Activated CD4-positive, alpha-beta T cell treated with anti-CD3 and anti-CD28 coated beads, Interleukin-2, amount 10 ng/mL, durations not matched to agents 24 days and 14 days (primary cell): ENCODE measurements around the gene TLR10. TPM values are rescaled to one million over a fixed set of nuclear protein-coding genes. Genes with fewer than 3 reads are reported as not detected.
A peak's percentile ranks its signal among the peaks of the same experiment; 100 is the strongest.
"Not testable (repeated sequence)": the region's sequence is repeated elsewhere in the genome, so short reads cannot be mapped to it uniquely, and the experiment has no call there.

Source experiments
- DNase-seq: peaks from one replicate; pipeline ENCODE4 v3.0.0; 2022
- H3K27ac Mint-ChIP-seq: one replicate; pipeline ENCODE4 v1.8.0; 2022; ENCODE audit warnings: mild to moderate bottlenecking, mixed read lengths
- H3K27me3 Mint-ChIP-seq: one replicate; pipeline ENCODE4 v1.8.0; 2022; ENCODE audit warnings: mixed read lengths
- H3K36me3 Mint-ChIP-seq: one replicate; pipeline ENCODE4 v1.8.0; 2022; ENCODE audit warnings: low read depth, mild to moderate bottlenecking, mixed read lengths
- H3K4me1 Mint-ChIP-seq: one replicate; pipeline ENCODE4 v1.8.0; 2021; ENCODE audit warnings: mixed read lengths
- H3K4me3 Mint-ChIP-seq: one replicate; pipeline ENCODE4 v1.8.0; 2022; ENCODE audit warnings: mild to moderate bottlenecking, moderate library complexity, mixed read lengths
- H3K9me3 Mint-ChIP-seq: one replicate; pipeline ENCODE4 v1.8.0; 2021; ENCODE audit warnings: mixed read lengths
- intact Hi-C: fragments of 100-400 bp; cut with micrococcal nuclease; formaldehyde crosslinking; loops from one replicate; pipeline ENCODE4 v1.15.1; 2023
- total RNA-seq: library from RNA; stranded (reverse); gene quantifications from 2 replicates; pipeline ENCODE4 v1.2.3, GENCODE V29; 2022

TLR10 gene
- total RNA-seq, 1 donor from 2014 or later: not detected

DNA sequence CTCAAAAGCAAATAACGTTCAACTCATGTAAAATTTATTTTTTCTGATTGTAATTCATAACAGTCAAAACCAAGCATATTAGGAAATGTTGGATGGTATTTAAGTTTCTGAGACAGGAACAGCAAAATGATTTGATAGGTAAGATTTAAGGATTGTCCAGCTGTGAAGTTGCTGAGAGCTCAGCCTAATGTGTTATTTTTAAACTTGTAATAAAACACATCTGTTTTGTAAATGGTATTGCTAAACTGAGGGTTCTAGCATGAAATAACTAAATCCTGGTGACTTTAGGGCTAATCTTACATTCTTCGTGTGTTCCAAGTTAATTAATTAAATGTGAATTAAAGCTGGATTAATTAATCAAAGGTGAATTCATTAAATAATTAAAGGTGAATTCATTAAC lies 13.3 kb downstream of the TLR10 start:
- Mint-ChIP-seq H3K27me3 (peaks cover 18% of the 10 kb centered on the region), H3K4me1 (no peaks in the 10 kb centered on the region), H3K4me3 (no peak overlapping the region), H3K9me3 (peaks cover 5% of the 10 kb centered on the region), H3K27ac (no peak overlapping the region), H3K36me3 (no peaks in the 10 kb centered on the region)
- intact Hi-C loops: no loop called here
- DNase-seq: no peak

DNA sequence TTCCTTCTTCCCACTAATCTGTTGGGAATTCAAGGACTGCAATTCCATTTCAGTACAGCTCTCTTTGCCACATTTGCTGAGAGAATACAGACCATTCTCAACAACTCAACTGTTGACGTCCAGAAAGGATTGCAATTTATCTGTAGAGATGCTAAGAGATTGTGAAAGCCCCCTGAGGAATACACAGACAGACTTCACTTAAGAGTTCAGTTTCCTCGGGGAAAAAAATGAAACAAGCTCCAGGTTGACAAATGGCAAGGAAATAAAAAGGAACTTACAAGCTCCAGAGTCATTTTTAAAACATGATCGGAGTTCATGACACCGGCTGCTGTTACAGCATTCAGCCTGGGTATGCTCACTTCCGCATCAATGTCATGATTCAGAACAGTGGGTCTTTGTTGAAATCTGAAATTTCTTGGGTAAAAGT lies 13.8 kb downstream of the TLR10 start:
- intact Hi-C loops: no loop called here
- peaks cover 4% of the 10 kb centered on the region for H3K9me3 Mint-ChIP-seq
- no peaks in the 10 kb centered on the region for H3K36me3 Mint-ChIP-seq
- H3K27ac Mint-ChIP-seq: no peak overlapping the region
- no peaks in the 10 kb centered on the region for H3K4me1 Mint-ChIP-seq
- DNase-seq: no peak
- H3K4me3 Mint-ChIP-seq: no peak overlapping the region
- H3K27me3 Mint-ChIP-seq: peaks cover 13% of the 10 kb centered on the region

DNA sequence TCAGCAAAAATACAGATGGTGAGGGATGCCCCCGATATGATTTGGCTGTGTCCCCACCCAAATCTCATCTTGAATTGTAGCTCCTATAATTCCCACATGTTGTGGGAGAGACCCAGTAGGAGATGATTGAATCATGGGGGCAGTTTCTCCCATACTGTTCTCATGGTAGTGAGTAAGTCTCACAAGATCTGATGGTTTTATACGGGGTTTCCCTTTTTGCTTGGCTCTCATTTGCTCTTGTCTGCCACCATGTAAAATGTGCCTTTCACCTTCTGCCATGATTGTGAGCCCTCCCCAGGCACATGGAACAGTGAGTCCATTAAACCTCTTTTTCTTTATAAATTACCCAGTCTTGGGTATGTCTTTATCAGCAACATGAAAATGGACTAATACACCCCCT lies 15.8 kb downstream of the TLR10 start:
- not testable (repeated sequence) for H3K4me1 Mint-ChIP-seq

DNA sequence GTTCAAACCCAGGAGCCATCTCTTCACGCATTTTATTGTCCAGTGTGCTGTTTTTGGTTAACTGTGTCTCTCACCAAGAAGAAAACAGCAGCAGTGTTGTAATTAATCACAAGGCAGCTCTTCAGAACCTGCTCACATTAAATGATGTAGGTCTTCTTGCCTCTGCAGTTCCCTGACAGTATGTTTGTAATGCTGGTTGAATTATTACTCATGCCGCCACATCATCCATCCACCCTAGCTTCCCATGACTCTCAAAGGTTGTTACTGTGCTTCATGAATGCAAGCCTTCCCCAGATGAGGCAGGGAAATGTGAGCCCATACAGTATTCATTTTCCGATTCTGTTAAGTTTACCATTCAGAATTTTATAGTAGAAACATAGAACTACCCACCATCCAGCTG lies 17.4 kb downstream of the TLR10 start:
- intact Hi-C loops: no loop called here
- Mint-ChIP-seq H3K36me3 (no peaks in the 10 kb centered on the region), H3K4me3 (no peak overlapping the region), H3K27me3 (no peaks in the 10 kb centered on the region), H3K27ac (no peak overlapping the region), H3K9me3 (peaks cover 4% of the 10 kb centered on the region), H3K4me1 (peaks cover 19% of the 10 kb centered on the region)
- no peak for DNase-seq

More for the DNA sequence above, 15.8 kb downstream of the TLR10 start:
- H3K27me3 Mint-ChIP-seq, H3K27ac Mint-ChIP-seq, intact Hi-C loops, H3K9me3 Mint-ChIP-seq, DNase-seq, H3K4me3 Mint-ChIP-seq, H3K36me3 Mint-ChIP-seq: not testable (repeated sequence)

DNA sequence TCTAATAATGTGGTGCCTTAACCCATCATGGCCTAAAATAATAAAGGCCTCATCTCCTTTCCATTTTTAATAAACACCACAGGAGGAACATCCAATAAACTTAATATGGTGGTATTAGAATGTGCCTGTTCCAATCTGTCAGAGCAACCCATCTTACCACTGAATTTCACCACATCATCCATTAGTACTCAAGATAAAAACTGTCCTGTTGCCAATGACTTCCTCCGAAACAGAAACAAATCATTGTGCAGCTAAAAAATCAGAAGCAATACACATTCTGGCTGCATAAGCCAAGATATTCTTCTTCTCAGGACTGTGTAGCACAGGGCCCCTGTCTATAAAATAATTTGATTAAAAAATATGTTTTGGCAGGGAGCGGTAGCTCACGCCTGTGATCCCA lies 18.5 kb downstream of the TLR10 start:
- peaks cover 21% of the 10 kb centered on the region for H3K4me1 Mint-ChIP-seq
- no peak for DNase-seq
- no peaks in the 10 kb centered on the region for H3K36me3 Mint-ChIP-seq
- no peaks in the 10 kb centered on the region for H3K27me3 Mint-ChIP-seq
- H3K4me3 Mint-ChIP-seq: no peak overlapping the region
- H3K27ac Mint-ChIP-seq: no peak overlapping the region
- peaks cover 4% of the 10 kb centered on the region for H3K9me3 Mint-ChIP-seq
- intact Hi-C loops: no loop called here

DNA sequence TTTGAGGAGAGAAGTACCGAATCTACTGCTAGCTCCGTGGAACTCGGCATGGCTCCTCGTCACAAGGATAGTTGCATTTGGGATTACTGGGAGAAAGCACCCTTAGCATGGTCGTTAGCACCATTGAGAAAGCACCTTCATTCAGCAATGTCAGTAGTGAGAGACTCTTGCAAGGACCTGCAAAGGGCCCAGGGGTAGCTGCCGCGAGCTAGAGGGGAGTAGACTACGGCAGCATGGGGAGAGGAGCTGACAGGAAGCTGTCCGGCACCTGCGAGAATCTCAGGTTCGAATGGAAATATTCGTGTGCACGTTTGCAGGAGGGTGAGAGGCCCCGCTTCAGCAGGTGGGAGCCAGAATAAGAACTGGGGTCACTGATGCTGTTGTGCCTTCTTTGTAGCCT lies 20.2 kb downstream of the TLR10 start:
- Mint-ChIP-seq H3K36me3 (no peaks in the 10 kb centered on the region), H3K4me3 (no peak overlapping the region), H3K4me1 (peaks cover 23% of the 10 kb centered on the region), H3K9me3 (peaks cover 4% of the 10 kb centered on the region), H3K27ac (no peak overlapping the region), H3K27me3 (no peaks in the 10 kb centered on the region)
- DNase-seq: no peak
- intact Hi-C loops: no loop called here

DNA sequence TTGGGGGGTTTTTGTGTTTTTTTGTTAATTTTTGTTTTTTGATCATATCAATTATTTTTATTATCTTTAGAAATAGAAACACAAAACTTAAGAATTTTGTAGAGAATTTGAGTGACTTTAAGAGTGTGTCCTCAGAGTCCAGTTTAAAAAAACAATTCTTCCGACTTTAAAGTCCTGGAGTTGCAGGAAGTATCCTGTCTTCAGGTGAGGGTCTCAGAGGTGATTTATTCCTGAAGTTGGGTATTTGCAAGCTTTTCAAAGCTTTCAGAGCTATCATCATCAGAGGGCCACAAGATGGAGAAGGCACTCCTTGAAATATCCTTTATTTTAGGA lies 23.0 kb downstream of the TLR10 start:
- no peak overlapping the region for H3K27ac Mint-ChIP-seq

DNA sequence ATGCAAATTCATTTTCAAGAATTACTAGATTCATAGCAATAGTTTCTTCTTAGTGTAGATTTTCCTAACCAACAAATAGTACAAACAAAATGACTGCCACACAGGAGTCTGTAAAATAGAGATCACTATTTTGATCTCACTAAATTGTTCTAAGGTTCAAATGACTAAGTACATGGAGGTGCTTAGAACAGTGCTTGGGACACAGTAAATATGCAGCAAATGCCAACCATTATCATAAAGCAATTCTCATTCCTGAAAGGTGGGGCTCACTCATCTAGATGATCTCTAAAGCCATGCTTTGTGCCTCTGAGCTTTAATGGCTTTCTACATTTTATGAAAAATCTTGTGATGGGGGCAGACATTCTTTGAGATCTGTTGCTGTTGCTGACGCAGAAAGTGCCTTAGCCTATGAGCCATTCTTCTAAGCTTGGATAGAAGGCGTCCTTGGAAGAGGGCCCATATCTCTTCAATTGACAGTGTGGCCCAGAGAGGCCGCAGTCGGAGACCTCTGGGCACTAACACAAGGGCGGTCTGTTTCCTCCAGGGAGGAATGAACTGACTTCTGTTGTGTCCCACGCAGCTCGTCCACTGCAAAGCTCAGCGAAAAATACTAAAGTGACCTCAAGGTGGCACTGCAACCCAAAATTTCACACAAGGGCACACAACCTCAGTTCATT lies 23.5 kb downstream of the TLR10 start:
- Mint-ChIP-seq H3K36me3 (no peaks in the 10 kb centered on the region), H3K4me3 (no peak overlapping the region), H3K27me3 (peaks cover 2% of the 10 kb centered on the region), H3K27ac (no peak overlapping the region), H3K9me3 (no peaks in the 10 kb centered on the region), H3K4me1 (peaks cover 23% of the 10 kb centered on the region)
- peak; percentile 89 for DNase-seq
- intact Hi-C loops: loop anchor here (1.0 to 2.0 kb wide), 2 partner anchors 46 to 97 kb away; partner anchors contain the start of genes TLR1 and TLR6

More for the DNA sequence above, 23.0 kb downstream of the TLR10 start:
- Mint-ChIP-seq H3K9me3 (no peaks in the 10 kb centered on the region), H3K4me3 (no peak overlapping the region), H3K4me1 (peaks cover 23% of the 10 kb centered on the region), H3K27me3 (peaks cover 2% of the 10 kb centered on the region), H3K36me3 (no peaks in the 10 kb centered on the region)
- intact Hi-C loops: loop anchor here (1.0 to 2.0 kb wide), 4 partner anchors 23 to 375 kb away; partner anchors contain the start of genes TLR1, TLR10 and TLR6
- no peak for DNase-seq

DNA sequence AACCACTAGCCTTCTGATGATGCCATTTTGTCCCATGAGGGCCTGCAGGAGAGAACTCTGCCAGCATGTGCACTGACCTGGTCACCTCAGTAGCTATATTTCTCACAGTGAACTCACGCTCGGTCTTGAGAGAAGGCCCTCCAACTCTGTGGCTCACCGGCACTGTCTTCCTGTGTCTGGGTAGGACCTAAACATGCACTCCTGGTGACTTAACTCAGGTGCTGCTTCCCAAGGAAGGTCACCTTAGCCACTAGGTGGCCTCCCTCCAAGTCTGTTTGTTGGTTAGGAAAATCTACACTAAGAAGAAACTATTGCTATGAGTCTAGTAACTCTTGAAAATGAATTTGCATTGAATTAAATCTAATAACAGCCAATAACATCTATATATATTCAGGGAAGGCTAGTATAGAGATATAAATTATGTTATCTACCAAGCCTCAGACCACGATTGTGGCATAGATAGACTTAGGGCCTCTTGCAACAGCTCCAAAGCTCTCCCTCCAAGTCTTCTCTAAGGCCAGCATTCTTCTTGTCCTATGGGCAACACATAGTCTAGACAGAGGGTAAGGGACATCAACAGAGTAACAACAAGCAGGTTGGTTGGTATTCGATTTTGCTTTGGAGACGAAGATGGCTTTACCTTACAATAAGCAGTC lies 24.7 kb downstream of the TLR10 start:
- intact Hi-C loops: loop anchor here (2.0 kb wide), 1 partner anchor 47 kb away; the partner anchor contains the start of gene TLR1
- peak; percentile 66 for DNase-seq
- Mint-ChIP-seq H3K27ac (no peak overlapping the region), H3K4me1 (peaks cover 23% of the 10 kb centered on the region), H3K9me3 (no peaks in the 10 kb centered on the region), H3K36me3 (no peaks in the 10 kb centered on the region), H3K27me3 (peaks cover 2% of the 10 kb centered on the region), H3K4me3 (no peak overlapping the region)

DNA sequence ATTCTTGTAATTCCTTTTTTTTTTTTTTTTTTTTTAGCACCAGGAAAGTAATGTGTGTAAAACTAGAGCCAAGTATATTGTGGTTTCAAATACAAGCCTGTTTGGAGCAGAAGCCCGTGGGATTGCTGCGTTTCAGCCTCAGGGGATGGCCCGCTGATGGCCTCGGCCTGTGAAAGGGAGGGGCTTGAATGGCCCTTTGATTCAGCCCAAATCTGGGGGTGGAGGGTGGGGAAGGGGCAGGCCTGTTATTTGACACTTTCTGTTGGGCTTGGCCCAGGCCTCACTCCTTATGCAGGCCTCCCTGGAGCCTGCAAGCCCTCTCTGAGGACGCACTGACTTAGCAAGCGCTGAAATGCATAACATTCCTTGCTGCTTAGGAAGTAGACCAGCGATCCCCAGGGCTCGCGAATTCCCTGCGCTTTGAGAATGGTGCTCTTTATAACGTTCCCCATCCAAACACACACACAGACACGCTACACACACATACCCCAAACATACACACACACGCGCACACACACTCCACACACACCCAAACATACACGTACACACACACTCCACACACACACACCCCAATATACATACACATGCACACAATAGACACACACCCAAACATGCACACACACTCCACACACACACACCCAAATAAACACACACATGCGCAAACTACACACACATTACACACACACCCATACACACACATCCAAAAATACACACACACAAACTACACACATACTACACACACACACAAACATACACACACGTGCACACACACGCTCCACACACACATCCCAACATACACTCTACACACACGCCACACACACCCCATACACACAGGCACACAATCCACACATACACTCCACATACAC lies 29.6 kb downstream of the TLR10 start:
- no peak overlapping the region for H3K4me3 Mint-ChIP-seq
- no peak for DNase-seq
- H3K36me3 Mint-ChIP-seq: peaks cover 3% of the 10 kb centered on the region
- intact Hi-C loops: loop anchor here (2.0 kb wide), 1 partner anchor 446 kb away; no protein-coding TSS in a partner anchor
- H3K9me3 Mint-ChIP-seq: peaks cover 5% of the 10 kb centered on the region
- H3K4me1 Mint-ChIP-seq: peaks cover 3% of the 10 kb centered on the region
- peaks cover 2% of the 10 kb centered on the region for H3K27me3 Mint-ChIP-seq
- no peak overlapping the region for H3K27ac Mint-ChIP-seq

DNA sequence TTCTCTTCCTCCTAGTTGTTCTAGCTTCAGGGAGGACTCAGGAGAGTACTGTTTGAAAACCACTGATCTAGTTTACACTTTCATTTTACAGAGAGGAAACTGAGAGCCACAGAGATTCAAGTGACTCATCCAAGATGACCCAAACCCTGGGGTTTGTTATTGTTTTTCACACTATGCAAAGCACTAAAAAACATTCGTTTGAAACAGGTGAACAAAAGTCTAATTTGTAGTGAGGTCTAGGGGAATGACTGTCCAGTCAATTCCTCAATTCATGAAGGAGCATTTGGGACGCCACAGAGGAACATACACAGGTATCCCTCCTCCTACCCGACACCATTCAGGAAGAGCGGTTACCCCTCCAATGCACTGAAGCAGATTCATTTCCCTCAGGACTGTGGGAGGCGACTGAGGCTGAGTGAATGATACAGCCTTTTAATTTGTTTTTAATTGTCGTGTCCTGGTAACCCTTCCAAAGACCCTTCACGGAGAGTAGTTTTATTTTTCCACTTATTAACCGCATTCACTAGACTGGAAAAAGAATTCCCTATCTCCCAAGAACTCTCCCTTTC lies 30.3 kb downstream of the TLR10 start:
- peak; percentile 74 for DNase-seq
- Mint-ChIP-seq H3K27ac (peak overlapping the region; percentile 74), H3K4me1 (peaks cover 3% of the 10 kb centered on the region), H3K27me3 (peaks cover 2% of the 10 kb centered on the region), H3K9me3 (peaks cover 5% of the 10 kb centered on the region), H3K4me3 (peak overlapping the region; percentile 64), H3K36me3 (peaks cover 3% of the 10 kb centered on the region)
- intact Hi-C loops: loop anchor here (2.0 kb wide), 1 partner anchor 446 kb away; no protein-coding TSS in a partner anchor

DNA sequence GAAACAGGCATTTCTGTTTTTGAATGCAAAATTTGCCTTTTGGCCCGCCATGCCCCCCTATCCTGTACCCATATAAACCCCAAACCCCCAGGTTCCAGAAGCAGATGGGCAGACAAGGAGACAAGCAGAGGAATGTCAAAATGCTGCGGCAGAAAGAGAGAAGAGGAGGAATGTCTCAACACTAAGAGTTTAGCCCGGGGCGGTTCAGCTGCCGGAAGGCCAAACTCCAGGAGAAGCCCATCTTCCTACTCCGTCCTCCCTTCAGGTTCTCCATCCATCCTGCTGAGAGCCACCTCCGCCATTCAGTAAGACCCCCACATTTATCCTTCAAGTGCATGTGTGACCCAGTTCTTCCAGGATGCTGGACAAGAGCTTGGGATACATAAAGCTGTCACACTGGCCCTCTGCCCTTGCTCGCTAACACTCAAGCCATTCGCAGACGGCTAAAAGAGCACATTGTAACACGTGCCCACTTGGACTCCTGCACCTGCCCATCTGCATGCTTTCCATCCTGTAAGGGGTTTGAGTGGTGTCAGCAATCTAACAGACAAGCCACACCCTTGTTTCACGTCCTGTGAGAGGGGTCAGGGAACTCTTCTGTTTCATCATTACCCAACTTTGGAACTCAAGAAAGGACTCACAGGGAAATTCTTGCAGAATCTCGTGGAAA lies 31.3 kb downstream of the TLR10 start:
- intact Hi-C loops: loop anchor here (2.0 kb wide), 1 partner anchor 445 kb away; no protein-coding TSS in a partner anchor
- no peak overlapping the region for H3K4me3 Mint-ChIP-seq
- H3K36me3 Mint-ChIP-seq: peaks cover 8% of the 10 kb centered on the region
- peaks cover 3% of the 10 kb centered on the region for H3K4me1 Mint-ChIP-seq
- H3K27ac Mint-ChIP-seq: no peak overlapping the region
- peaks cover 2% of the 10 kb centered on the region for H3K27me3 Mint-ChIP-seq
- no peak for DNase-seq
- peaks cover 12% of the 10 kb centered on the region for H3K9me3 Mint-ChIP-seq

DNA sequence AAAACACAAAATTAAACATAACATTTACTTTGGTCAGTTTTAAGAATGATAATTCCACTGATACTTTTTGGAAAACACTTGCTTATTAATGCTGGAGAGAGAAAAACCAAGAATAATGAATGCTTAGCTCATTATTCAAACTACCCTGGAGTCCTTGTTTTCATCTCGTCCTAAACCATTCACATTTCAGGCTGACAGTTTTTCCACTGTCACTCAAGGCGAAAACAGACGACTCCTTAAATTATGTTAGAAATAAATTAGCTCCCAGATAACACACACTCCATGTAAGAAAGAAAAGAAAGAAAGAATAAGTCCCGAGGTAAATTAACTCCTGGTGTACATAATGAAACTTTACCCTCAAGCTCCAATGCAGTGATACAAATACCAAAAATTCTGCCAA lies 33.5 kb downstream of the TLR10 start:
- Mint-ChIP-seq H3K36me3 (peaks cover 8% of the 10 kb centered on the region), H3K4me1 (peaks cover 3% of the 10 kb centered on the region), H3K9me3 (peaks cover 12% of the 10 kb centered on the region), H3K27me3 (no peaks in the 10 kb centered on the region), H3K27ac (no peak overlapping the region), H3K4me3 (no peak overlapping the region)
- intact Hi-C loops: no loop called here
- DNase-seq: no peak
